ENCODE measurements around the gene MPG. TPM values are rescaled to one million over a fixed set of nuclear protein-coding genes. Genes with fewer than 3 reads are reported as not detected.

Gene MPG
- total and polyA plus RNA-seq, 10 of the 15 experiments (the other 5 are each of a cell fraction or from before 2014, with no cell fraction given): 0.32 to 193 (median 55.7) TPM

GRCh38 chr16:71540-72401, 6.3 kb upstream of the MPG start:
- H3K4me1 ChIP-seq (ENCODE audit: control insufficient read depth, insufficient read depth, low read length): peaks cover 9% of the 10 kb centered on the region
- ChIA-PET CTCF (interaction anchor here (0.6 to 14.2 kb wide), 2 partner anchors 11 to 25 kb away, joined by 3 to 319 read pairs; no protein-coding TSS in a partner anchor), SMC1A (ENCODE audit: uncharacterized antibody, unreplicated experiment) (interaction anchor here (1.6 kb wide), 1 partner anchor 14 kb away, joined by 3 read pairs; no protein-coding TSS in a partner anchor), POLR2A (interaction anchor here (1.0 kb wide), 1 partner anchor 12 kb away, joined by 3 read pairs; no protein-coding TSS in a partner anchor), RAD21 (ENCODE audit: unreplicated experiment) (interaction anchor here (1.3 kb wide), 1 partner anchor 25 kb away, joined by 6 read pairs; no protein-coding TSS in a partner anchor)
- H3K4me2 ChIP-seq (ENCODE audit: control insufficient read depth, insufficient read depth): peak overlapping the region; percentile 25; the same call in 1 of the 2 replicates
- peaks cover 4 to 12% of the 10 kb centered on the region in 2 experiments; a peak in 3 of 4 replicates for H3K27me3 ChIP-seq (replicated peaks in 1 of 2; ENCODE audit: control insufficient read depth in 2 of 2, insufficient read depth in 2 of 2, low read length in 1 of 2)
- no peaks in the 10 kb centered on the region for H3K9me3 ChIP-seq (replicated peaks; ENCODE audit: control insufficient read depth, insufficient read depth, low read length)
- H4K20me1 ChIP-seq (ENCODE audit: control insufficient read depth, insufficient read depth): no peaks in the 10 kb centered on the region; the same call in 1 of the 2 replicates
- H3K79me2 ChIP-seq (ENCODE audit: control insufficient read depth, insufficient read depth, low read length): no peaks in the 10 kb centered on the region
- no peak for FAIRE-seq
- H3K36me3 ChIP-seq (ENCODE audit: control insufficient read depth in 2 of 2, insufficient read depth in 2 of 2, low read length in 1 of 2): no peaks in the 10 kb centered on the region
- intact Hi-C loops (cut with micrococcal nuclease; ENCODE audit: unreplicated experiment) (no loop called here), in situ Hi-C loops (cut with MboI) (no loop called here)
- H2AFZ ChIP-seq (ENCODE audit: control insufficient read depth, low read depth, low read length): no peak overlapping the region
- H3K9ac ChIP-seq (ENCODE audit: control insufficient read depth, insufficient read depth, low read length): no peak overlapping the region
- 27% methylated on average over 36 of the region's 57 CpGs for WGBS (ENCODE audit: insufficient coverage, insufficient replicate concordance, low lambda C conversion rate, missing lambda C conversion rate)
- no peak for DNase-seq (ENCODE audit: low read depth, low spot score)
- H3K4me3 ChIP-seq: no peak overlapping the region
- no TSS peak for BruUV-seq (replicated peaks)
- no peak for ATAC-seq
- no peak overlapping the region for H3K27ac ChIP-seq (ENCODE audit: control insufficient read depth, insufficient read depth)
- no peak for TF ChIP-seq E2F4 (IDR thresholded peaks at IDR 0.05; ENCODE audit: low read depth, low read length)
- no peak for TF ChIP-seq ZZZ3 (IDR thresholded peaks at IDR 0.05; ENCODE audit: control insufficient read depth, insufficient read length, low read depth)
- TF ChIP-seq CREM (IDR thresholded peaks at IDR 0.05; ENCODE audit: low read depth): no peak
- no peak for TF ChIP-seq NBN (IDR thresholded peaks at IDR 0.05)
- no peak for TF ChIP-seq ZBTB4 (CRISPR knock-in tag; IDR thresholded peaks at IDR 0.05)
- TF ChIP-seq HDAC2 (IDR thresholded peaks at IDR 0.05): no peak
- TF ChIP-seq SPI1 (IDR thresholded peaks at IDR 0.05; ENCODE audit: borderline replicate concordance, insufficient read depth, low read depth, low read length): no peak
- TF ChIP-seq GATAD2B (conservative IDR thresholded peaks at IDR 0.05; ENCODE audit: low read depth): no peak
- no peak for TF ChIP-seq MEF2B (IDR thresholded peaks at IDR 0.05; ENCODE audit: partially characterized antibody, poor library complexity, severe bottlenecking)
- no peak for TF ChIP-seq NFYA (IDR thresholded peaks at IDR 0.05; ENCODE audit: borderline replicate concordance, low read depth, low read length)
- no peak for TF ChIP-seq ATF2 (IDR thresholded peaks at IDR 0.05; ENCODE audit: low read length)
- no peak for TF ChIP-seq NR2F1 (conservative IDR thresholded peaks at IDR 0.05)
- no peak; the same call in 1 of the 2 replicates for TF ChIP-seq IKZF1 (conservative IDR thresholded peaks at IDR 0.05)
- no peak for TF ChIP-seq USF2 (IDR thresholded peaks at IDR 0.05; ENCODE audit: borderline replicate concordance, low read depth, low read length)
- no peak for TF ChIP-seq CEBPB (IDR thresholded peaks at IDR 0.05; ENCODE audit: borderline replicate concordance in 1 of 2, low read depth in 2 of 2, low read length in 2 of 2)
- no peak for TF ChIP-seq SUZ12 (IDR thresholded peaks at IDR 0.05; ENCODE audit: unreplicated experiment)

Measured in GM12878 (cell line).